ENCODE measurements around the gene MET. TPM values are rescaled to one million over a fixed set of nuclear protein-coding genes. Genes with fewer than 3 reads are reported as not detected.

Gene MET
- total and polyA plus RNA-seq, 2 of the 13 experiments (the other 11 are each of a cell fraction or from before 2014, with no cell fraction given), result 21.8 to 31.5 TPM

DNA sequence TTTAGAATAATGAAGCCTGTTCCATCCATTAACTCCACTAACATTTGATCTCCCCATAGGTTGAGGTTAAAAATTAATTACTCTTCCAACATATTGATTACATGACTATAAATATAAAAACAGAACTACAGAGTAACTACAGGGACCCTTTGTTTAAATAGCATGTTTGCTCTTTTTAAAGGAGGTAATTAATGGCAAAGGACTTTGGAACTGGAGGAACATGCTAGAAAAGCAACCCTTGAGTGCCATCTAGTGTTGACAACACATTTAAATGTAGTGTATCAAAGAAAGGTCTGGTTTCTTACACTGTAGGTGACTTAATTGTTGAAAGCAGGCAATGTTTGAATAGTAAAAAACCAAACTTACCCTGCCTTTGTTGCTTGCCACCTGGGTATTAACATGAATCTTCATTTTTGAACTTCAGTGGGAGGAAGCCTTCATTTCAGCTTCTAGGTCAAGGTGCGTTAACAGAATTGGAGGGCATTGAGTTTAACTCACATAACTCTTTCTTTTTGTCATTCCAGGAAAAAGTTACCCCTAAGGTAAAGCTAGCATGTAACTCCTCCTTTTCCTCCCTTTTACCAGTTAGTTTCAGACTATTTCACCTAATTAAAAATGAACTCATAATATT, 137.8 kb downstream of the MET start (continued):
- TF ChIP-seq ZNF703 (CRISPR knock-in tag; IDR thresholded peaks at IDR 0.05; ENCODE audit: borderline replicate concordance), result no peak; the same call in 1 of the 2 replicates
- TF ChIP-seq SOX13 (IDR thresholded peaks at IDR 0.05), result peak; percentile 20; the same call in 1 of the 2 replicates
- TF ChIP-seq SOX13 (CRISPR knock-in tag; conservative IDR thresholded peaks at IDR 0.05 in 1 of 2, IDR thresholded peaks at IDR 0.05 in 1 of 2), result peak in 1 of 2 experiments; percentile 81; a peak in 2 of 4 replicates
- TF ChIP-seq EP300 (IDR thresholded peaks at IDR 0.05; ENCODE audit: low read depth in 2 of 2, low read length in 2 of 2), result peak in 1 of 2 experiments; percentile 93; a peak in 2 of 4 replicates
- TF ChIP-seq EP300 (CRISPR knock-in tag; IDR thresholded peaks at IDR 0.05; ENCODE audit: borderline replicate concordance), result peak; percentile 54; the same call in 1 of the 2 replicates
- TF ChIP-seq SMC3 (IDR thresholded peaks at IDR 0.05; ENCODE audit: low read length), result peak; percentile 83
- no peak for TF ChIP-seq KAT2B (IDR thresholded peaks at IDR 0.05; ENCODE audit: borderline replicate concordance, low read depth, low read length)
- TF ChIP-seq NFIC (IDR thresholded peaks at IDR 0.05; ENCODE audit: low read length), result peak; percentile 92
- TF ChIP-seq, protein P1, sequence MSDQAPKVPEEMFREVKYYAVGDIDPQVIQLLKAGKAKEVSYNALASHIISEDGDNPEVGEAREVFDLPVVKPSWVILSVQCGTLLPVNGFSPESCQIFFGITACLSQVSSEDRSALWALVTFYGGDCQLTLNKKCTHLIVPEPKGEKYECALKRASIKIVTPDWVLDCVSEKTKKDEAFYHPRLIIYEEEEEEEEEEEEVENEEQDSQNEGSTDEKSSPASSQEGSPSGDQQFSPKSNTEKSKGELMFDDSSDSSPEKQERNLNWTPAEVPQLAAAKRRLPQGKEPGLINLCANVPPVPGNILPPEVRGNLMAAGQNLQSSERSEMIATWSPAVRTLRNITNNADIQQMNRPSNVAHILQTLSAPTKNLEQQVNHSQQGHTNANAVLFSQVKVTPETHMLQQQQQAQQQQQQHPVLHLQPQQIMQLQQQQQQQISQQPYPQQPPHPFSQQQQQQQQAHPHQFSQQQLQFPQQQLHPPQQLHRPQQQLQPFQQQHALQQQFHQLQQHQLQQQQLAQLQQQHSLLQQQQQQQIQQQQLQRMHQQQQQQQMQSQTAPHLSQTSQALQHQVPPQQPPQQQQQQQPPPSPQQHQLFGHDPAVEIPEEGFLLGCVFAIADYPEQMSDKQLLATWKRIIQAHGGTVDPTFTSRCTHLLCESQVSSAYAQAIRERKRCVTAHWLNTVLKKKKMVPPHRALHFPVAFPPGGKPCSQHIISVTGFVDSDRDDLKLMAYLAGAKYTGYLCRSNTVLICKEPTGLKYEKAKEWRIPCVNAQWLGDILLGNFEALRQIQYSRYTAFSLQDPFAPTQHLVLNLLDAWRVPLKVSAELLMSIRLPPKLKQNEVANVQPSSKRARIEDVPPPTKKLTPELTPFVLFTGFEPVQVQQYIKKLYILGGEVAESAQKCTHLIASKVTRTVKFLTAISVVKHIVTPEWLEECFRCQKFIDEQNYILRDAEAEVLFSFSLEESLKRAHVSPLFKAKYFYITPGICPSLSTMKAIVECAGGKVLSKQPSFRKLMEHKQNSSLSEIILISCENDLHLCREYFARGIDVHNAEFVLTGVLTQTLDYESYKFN (CRISPR knock-in tag; conservative IDR thresholded peaks at IDR 0.05), result peak; percentile 93
- TF ChIP-seq PITX1 (CRISPR knock-in tag; IDR thresholded peaks at IDR 0.05), result peak; percentile 37; the same call in 1 of the 2 replicates
- TF ChIP-seq PPARG (CRISPR knock-in tag; conservative IDR thresholded peaks at IDR 0.05), result peak; percentile 92
- TF ChIP-seq YY1 (IDR thresholded peaks at IDR 0.05; ENCODE audit: insufficient read depth, insufficient replicate concordance, low read depth, low read length), result peak; percentile 9
- TF ChIP-seq BHLHE40 (IDR thresholded peaks at IDR 0.05; ENCODE audit: low read length), result no peak
- TF ChIP-seq, protein P2, sequence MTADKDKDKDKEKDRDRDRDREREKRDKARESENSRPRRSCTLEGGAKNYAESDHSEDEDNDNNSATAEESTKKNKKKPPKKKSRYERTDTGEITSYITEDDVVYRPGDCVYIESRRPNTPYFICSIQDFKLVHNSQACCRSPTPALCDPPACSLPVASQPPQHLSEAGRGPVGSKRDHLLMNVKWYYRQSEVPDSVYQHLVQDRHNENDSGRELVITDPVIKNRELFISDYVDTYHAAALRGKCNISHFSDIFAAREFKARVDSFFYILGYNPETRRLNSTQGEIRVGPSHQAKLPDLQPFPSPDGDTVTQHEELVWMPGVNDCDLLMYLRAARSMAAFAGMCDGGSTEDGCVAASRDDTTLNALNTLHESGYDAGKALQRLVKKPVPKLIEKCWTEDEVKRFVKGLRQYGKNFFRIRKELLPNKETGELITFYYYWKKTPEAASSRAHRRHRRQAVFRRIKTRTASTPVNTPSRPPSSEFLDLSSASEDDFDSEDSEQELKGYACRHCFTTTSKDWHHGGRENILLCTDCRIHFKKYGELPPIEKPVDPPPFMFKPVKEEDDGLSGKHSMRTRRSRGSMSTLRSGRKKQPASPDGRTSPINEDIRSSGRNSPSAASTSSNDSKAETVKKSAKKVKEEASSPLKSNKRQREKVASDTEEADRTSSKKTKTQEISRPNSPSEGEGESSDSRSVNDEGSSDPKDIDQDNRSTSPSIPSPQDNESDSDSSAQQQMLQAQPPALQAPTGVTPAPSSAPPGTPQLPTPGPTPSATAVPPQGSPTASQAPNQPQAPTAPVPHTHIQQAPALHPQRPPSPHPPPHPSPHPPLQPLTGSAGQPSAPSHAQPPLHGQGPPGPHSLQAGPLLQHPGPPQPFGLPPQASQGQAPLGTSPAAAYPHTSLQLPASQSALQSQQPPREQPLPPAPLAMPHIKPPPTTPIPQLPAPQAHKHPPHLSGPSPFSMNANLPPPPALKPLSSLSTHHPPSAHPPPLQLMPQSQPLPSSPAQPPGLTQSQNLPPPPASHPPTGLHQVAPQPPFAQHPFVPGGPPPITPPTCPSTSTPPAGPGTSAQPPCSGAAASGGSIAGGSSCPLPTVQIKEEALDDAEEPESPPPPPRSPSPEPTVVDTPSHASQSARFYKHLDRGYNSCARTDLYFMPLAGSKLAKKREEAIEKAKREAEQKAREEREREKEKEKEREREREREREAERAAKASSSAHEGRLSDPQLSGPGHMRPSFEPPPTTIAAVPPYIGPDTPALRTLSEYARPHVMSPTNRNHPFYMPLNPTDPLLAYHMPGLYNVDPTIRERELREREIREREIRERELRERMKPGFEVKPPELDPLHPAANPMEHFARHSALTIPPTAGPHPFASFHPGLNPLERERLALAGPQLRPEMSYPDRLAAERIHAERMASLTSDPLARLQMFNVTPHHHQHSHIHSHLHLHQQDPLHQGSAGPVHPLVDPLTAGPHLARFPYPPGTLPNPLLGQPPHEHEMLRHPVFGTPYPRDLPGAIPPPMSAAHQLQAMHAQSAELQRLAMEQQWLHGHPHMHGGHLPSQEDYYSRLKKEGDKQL (CRISPR knock-in tag; IDR thresholded peaks at IDR 0.05; ENCODE audit: low read depth), result peak; percentile 82
- peak; percentile 35; the same call in 1 of the 2 replicates for TF ChIP-seq ZMYM4 (CRISPR knock-in tag; IDR thresholded peaks at IDR 0.05)
- no peak for TF ChIP-seq FOXP1 (IDR thresholded peaks at IDR 0.05)
- peak; percentile 91 for TF ChIP-seq FOXP1 (CRISPR knock-in tag; IDR thresholded peaks at IDR 0.05)
- TF ChIP-seq, protein P3, sequence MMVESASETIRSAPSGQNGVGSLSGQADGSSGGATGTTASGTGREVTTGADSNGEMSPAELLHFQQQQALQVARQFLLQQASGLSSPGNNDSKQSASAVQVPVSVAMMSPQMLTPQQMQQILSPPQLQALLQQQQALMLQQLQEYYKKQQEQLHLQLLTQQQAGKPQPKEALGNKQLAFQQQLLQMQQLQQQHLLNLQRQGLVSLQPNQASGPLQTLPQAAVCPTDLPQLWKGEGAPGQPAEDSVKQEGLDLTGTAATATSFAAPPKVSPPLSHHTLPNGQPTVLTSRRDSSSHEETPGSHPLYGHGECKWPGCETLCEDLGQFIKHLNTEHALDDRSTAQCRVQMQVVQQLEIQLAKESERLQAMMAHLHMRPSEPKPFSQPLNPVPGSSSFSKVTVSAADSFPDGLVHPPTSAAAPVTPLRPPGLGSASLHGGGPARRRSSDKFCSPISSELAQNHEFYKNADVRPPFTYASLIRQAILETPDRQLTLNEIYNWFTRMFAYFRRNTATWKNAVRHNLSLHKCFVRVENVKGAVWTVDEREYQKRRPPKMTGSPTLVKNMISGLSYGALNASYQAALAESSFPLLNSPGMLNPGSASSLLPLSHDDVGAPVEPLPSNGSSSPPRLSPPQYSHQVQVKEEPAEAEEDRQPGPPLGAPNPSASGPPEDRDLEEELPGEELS (CRISPR knock-in tag; IDR thresholded peaks at IDR 0.05), result peak; percentile 80

All from HepG2 (cell line).